ENCODE measurements around the gene PPP2R5A.
"Not testable (repeated sequence)": the region's sequence is repeated elsewhere in the genome, so short reads cannot be mapped to it uniquely, and the experiment has no call there.

Gene PPP2R5A

DNA sequence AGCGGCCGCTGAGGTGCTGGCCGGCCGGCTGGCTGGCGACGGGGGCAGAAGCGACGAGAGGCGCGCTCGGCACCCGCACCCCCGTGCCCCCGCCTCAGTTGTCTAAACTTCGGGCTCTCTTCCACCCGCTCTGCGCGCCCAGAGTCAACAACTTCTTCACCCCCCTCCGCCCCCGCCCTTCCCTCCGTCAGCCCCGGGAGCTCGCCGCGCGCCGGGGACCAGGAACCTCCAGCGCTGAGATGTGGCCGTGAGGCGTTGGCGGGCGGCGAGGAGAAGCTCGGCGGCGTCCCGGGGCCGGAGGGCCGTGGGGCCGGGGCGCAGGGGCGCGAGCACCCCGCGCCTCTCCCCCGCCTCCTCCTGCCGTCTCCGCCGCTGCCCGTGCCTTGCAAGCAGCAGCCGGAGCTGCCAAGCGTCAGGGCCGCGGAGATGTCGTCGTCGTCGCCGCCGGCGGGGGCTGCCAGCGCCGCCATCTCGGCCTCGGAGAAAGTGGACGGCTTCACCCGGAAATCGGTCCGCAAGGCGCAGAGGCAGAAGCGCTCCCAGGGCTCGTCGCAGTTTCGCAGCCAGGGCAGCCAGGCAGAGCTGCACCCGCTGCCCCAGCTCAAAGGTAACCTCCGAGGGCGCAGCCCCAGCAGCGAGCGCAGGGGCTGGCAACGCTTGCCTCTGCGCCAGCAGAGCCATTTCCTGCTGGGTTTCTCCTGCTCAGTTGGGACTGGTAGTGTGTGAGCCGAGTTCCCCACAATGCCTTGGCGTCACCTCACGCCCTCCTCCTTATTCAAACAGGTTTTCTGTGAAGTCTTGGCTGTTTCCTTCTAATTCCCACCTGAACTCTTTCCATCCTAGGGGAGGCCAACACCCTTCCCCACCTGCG lies 710 bp downstream of the PPP2R5A start:
- TF ChIP-seq CTCF (conservative IDR thresholded peaks at IDR 0.05): no peak
- peak overlapping the region; percentile 90 for H3K27ac ChIP-seq

GRCh38 chr1:212286556-212287131 lies 1.4 kb downstream of the PPP2R5A start:
- peak overlapping the region; percentile 90 for H3K27ac ChIP-seq
- no peak for TF ChIP-seq CTCF (conservative IDR thresholded peaks at IDR 0.05)

DNA sequence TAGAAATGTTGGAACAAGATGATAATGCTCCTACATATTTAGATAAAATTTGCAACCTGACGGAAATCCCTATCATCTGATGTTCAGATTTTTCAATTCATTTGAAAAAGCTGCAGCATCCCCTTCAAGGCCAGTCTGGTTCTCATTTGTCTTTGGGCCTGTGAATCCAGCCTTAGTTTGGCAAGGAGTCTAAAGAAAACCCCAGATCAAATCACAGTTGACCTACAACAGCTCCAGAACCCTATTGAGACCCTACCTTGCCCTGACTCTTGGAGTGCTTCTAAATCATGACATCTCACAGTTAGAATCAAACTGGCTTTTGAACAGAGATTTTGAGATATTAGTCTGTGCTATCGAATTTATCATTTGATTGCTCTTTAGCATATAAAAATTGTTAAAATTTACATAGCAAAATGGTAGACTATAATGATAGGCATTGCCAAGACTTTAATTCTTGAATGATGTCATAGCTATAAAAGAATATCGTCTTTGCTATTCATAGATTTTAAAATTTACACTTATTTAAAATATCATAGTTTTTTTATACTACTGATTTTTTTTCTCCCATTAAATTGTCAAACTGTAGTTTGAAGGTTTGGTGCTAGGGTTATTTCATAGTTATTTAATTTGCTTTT lies 2.2 kb downstream of the PPP2R5A start:
- TF ChIP-seq CTCF (conservative IDR thresholded peaks at IDR 0.05): no peak
- H3K27ac ChIP-seq: peak overlapping the region; percentile 90

GRCh38 chr1:212287995-212288394 lies 2.8 kb downstream of the PPP2R5A start:
- not testable (repeated sequence) for H3K27ac ChIP-seq

GRCh38 chr1:212288615-212289014 lies 3.4 kb downstream of the PPP2R5A start:
- no peak overlapping the region for H3K27ac ChIP-seq

GRCh38 chr1:212289262-212290077 lies 4.3 kb downstream of the PPP2R5A start:
- TF ChIP-seq CTCF (conservative IDR thresholded peaks at IDR 0.05): no peak
- no peak overlapping the region for H3K27ac ChIP-seq

More at GRCh38 chr1:212288615-212289014, 3.4 kb downstream of the PPP2R5A start:
- no peak for TF ChIP-seq CTCF (conservative IDR thresholded peaks at IDR 0.05)

DNA sequence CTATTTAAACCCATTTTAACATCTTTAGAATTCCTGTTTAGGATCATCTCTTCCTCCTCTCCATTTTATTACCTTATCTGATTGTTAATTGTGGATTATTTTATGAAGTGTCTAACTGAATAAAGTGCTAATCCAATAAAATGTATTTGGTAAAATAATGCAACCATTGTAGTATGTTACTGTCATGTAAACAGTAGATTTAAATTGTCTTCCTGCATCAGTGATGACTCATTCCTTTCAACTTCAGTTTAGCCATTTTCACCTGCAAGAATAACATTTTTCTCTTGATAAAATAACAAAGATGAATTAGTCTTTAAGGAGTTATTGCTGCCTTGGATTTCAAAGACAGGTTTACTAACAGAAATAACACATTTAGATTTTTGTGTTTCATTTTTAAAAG lies 5.4 kb downstream of the PPP2R5A start:
- no peak for TF ChIP-seq CTCF (conservative IDR thresholded peaks at IDR 0.05)
- no peak overlapping the region for H3K27ac ChIP-seq

Measured in VCaP (cell line).